OCI-LY1 (cell line): ENCODE measurements around the gene PI4KA.
"Not testable (repeated sequence)": the region's sequence is repeated elsewhere in the genome, so short reads cannot be mapped to it uniquely, and the experiment has no call there.

Source experiments
- EZH2 ChIP-seq: fragments of 200-600 bp; sonication (generic), shearing (Covaris generic); IDR thresholded peaks from 2 replicates; pipeline ENCODE4 v1.8.0; 2017; ENCODE audit warnings: borderline replicate concordance, mixed run types, mild to moderate bottlenecking, antibody characterized with exemption, low read length, moderate library complexity, mixed read lengths
- TF ChIP-seq, protein P1 (sequence below): fragments of 200-600 bp; sonication (generic), shearing (Covaris generic); IDR thresholded peaks from 2 replicates; pipeline ENCODE4 v1.5.1; 2017; ENCODE audit warnings: mild to moderate bottlenecking, antibody characterized with exemption, low read length, moderate library complexity, mixed read lengths

DNA sequence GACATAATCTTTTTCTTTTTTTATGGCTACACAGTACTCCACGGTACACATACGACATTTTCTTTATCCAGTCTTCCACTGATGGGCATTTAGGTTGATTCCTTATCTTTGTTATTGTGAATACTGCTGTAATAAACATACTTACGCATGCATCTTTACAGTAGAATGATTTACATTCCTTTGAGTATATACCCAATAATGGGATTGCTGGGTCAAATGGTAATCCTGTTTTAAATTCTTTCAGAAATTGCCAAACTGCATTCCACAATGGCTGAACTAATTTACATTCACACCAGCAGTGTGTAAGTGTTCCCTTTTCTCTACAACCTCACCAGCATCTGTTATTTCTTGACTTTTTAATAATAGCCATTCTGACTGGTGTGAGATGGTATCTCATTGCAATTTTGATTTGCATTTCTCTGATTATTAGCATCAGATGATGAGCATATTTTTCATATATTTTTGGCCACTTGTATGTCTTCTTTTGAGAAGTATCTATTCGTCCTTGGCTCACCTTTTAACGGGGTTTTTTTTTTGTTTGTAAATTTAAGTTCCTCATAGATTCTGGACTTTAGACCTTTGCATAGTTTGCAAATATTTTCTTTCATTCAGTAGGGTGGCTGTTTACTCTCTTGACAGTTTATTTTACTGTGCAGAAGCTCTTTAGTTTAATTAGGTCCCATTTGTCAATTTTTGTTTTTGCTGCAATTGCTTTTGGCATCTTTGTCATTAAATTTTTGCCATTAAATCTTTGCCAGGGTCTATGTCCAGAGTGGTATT, 32.0 kb downstream of the PI4KA start:
- TF ChIP-seq, protein P1, sequence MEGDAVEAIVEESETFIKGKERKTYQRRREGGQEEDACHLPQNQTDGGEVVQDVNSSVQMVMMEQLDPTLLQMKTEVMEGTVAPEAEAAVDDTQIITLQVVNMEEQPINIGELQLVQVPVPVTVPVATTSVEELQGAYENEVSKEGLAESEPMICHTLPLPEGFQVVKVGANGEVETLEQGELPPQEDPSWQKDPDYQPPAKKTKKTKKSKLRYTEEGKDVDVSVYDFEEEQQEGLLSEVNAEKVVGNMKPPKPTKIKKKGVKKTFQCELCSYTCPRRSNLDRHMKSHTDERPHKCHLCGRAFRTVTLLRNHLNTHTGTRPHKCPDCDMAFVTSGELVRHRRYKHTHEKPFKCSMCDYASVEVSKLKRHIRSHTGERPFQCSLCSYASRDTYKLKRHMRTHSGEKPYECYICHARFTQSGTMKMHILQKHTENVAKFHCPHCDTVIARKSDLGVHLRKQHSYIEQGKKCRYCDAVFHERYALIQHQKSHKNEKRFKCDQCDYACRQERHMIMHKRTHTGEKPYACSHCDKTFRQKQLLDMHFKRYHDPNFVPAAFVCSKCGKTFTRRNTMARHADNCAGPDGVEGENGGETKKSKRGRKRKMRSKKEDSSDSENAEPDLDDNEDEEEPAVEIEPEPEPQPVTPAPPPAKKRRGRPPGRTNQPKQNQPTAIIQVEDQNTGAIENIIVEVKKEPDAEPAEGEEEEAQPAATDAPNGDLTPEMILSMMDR = not testable (repeated sequence)
- TF ChIP-seq EZH2 = not testable (repeated sequence)
